ENCODE measurements around the gene SPATA31E1. TPM values are rescaled to one million over a fixed set of nuclear protein-coding genes. Genes with fewer than 3 reads are reported as not detected.

The SPATA31E1 gene
- total RNA-seq, 4 donors from 2014 or later: not detected

DNA sequence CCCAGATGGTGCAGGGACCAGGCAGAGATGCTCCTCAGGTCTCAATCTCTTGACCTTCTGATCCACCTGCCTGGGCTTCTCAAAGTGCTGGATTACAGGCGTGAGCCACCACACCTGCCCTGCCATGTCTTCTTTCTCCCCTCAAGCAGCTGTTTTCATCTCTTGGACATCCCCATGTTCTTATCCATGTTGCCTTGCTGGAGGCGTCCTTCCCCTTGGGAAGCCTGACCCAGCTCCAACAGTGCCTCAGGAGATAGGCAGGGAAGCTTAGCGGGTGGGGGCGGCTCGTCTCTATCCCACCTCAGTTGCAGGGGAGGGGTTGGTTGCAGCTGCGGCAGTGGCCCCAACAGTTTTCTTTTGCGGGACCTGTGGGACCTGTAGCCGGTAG lies 24.7 kb upstream of the SPATA31E1 start:
- TF ChIP-seq, protein P1, sequence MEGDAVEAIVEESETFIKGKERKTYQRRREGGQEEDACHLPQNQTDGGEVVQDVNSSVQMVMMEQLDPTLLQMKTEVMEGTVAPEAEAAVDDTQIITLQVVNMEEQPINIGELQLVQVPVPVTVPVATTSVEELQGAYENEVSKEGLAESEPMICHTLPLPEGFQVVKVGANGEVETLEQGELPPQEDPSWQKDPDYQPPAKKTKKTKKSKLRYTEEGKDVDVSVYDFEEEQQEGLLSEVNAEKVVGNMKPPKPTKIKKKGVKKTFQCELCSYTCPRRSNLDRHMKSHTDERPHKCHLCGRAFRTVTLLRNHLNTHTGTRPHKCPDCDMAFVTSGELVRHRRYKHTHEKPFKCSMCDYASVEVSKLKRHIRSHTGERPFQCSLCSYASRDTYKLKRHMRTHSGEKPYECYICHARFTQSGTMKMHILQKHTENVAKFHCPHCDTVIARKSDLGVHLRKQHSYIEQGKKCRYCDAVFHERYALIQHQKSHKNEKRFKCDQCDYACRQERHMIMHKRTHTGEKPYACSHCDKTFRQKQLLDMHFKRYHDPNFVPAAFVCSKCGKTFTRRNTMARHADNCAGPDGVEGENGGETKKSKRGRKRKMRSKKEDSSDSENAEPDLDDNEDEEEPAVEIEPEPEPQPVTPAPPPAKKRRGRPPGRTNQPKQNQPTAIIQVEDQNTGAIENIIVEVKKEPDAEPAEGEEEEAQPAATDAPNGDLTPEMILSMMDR (IDR thresholded peaks at IDR 0.05; ENCODE audit: low read depth): no peak

DNA sequence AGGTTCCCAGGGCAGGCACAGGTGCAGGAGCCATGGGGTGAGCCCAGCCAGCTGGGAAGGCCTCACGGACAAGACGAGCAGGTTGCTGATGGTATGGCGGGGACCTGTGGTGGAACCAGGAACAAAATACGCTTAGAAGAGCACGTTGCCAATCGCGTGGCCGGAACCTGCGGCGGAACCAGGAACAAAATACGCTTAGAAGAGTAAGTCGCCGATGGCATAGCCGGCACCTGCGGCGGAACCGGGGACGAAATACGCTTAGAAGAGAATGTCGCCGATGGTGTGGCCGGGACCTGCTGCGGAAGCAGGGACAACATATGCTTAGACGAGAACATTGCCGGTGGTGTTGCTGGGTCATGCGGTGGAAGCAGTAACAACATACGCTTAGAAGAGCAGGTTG lies 23.5 kb upstream of the SPATA31E1 start:
- TF ChIP-seq, protein P1 (IDR thresholded peaks at IDR 0.05; ENCODE audit: low read depth): no peak

DNA sequence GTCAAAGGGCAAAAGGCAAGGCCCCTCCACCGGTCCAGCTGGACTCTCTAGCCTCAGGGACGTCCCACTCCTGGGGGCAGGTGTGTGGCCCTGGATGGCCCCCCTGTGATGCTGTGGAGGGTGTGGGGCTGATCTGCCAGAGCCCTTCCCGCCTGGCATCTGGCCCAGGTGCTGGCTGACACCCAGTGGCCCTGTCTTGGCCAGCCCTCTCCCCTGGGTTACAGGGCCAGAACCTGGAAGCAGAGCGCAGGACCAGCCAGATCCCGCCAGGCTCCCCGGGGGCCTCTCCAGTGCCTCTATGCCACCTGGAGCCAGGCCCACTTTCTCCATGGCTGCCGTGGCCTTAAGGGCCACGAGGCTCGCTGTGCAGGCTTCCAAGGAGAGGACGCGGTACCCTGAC lies 22.9 kb upstream of the SPATA31E1 start:
- TF ChIP-seq, protein P1 (IDR thresholded peaks at IDR 0.05; ENCODE audit: low read depth): no peak

GRCh38 chr9:87861332-87861731 lies 21.3 kb upstream of the SPATA31E1 start:
- TF ChIP-seq, protein P1 (IDR thresholded peaks at IDR 0.05; ENCODE audit: low read depth): no peak

- TF ChIP-seq, protein P1 (IDR thresholded peaks at IDR 0.05; ENCODE audit: low read depth): no peak
Observed at GRCh38 chr9:87862536-87863268, 20.0 kb upstream of the SPATA31E1 start.

DNA sequence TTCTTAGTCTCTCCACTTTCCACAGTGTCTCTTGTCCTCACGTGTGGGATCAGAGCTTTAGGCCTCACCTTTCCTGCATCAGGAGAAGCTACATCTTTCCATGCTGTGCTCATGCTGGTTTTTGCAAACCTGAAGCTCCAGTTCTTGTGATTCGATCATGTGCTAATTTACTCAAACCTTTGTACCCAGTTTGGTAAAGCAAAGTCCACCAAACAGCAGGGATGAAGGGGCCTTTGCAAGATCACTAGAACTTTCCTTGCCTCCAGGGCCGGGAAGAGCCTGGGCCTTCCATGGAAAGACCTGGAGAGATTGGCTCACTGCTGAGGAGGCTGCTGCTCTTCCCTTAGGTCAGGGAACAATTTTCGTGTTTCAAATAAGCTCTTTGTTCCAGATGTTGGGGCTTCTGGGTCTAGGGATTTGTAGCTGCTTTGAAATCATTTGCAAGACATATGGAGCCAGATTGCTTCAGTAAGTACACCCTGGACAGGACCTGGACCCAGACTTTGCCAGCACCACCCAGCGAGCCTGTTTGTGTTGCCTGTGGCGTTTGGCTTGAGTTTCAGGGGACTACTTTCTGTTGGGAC lies 18.7 kb upstream of the SPATA31E1 start:
- TF ChIP-seq, protein P1 (IDR thresholded peaks at IDR 0.05; ENCODE audit: low read depth): no peak

GRCh38 chr9:87864915-87865314 lies 17.8 kb upstream of the SPATA31E1 start:
- TF ChIP-seq, protein P1 (IDR thresholded peaks at IDR 0.05; ENCODE audit: low read depth): no peak

Measured in subcutaneous adipose tissue (tissue), 4 donors.